ENCODE data around the gene CHAF1A.
A peak's percentile ranks its signal among the peaks of the same experiment; 100 is the strongest.

Gene CHAF1A

GRCh38 chr19:4385291-4386040, 17.0 kb upstream of the CHAF1A start:
- no peak for DNase-seq

- DNase-seq: no peak
Observed at GRCh38 chr19:4386041-4386782, 16.2 kb upstream of the CHAF1A start.

GRCh38 chr19:4388337-4389063, 13.9 kb upstream of the CHAF1A start:
- DNase-seq: no peak

- DNase-seq: no peak
Observed at GRCh38 chr19:4389064-4389375, 13.4 kb upstream of the CHAF1A start.

GRCh38 chr19:4389511-4390016, 12.9 kb upstream of the CHAF1A start:
- DNase-seq: no peak

- peak; percentile 37 for DNase-seq
Observed at GRCh38 chr19:4390017-4390566, 12.3 kb upstream of the CHAF1A start.

GRCh38 chr19:4390567-4391305, 11.7 kb upstream of the CHAF1A start:
- peak; percentile 34 for DNase-seq

- DNase-seq: no peak
Observed at GRCh38 chr19:4391306-4391693, 11.1 kb upstream of the CHAF1A start.

- no peak for DNase-seq
Observed at GRCh38 chr19:4391701-4392483, 10.5 kb upstream of the CHAF1A start.

- DNase-seq: peak; percentile 55
Observed at GRCh38 chr19:4393947-4394590, 8.4 kb upstream of the CHAF1A start.

- DNase-seq: no peak
Observed at GRCh38 chr19:4396949-4397783, 5.3 kb upstream of the CHAF1A start.

- DNase-seq: no peak
Observed at GRCh38 chr19:4399812-4400134, 2.7 kb upstream of the CHAF1A start.

- peak; percentile 90 for DNase-seq
Observed at GRCh38 chr19:4400135-4400936, 2.1 kb upstream of the CHAF1A start, which contains the start of gene SH3GL1. Gene SH3GL1 (minus strand): TSS chr19:4400547. CDS start chr19:4400368, 179 bp downstream.

- DNase-seq: no peak
Observed at GRCh38 chr19:4401769-4402170, 670 bp upstream of the CHAF1A start.

GRCh38 chr19:4403005-4403761, 743 bp downstream of the CHAF1A start:
- DNase-seq: no peak

GRCh38 chr19:4405977-4406376, 3.5 kb downstream of the CHAF1A start:
- DNase-seq: no peak

- no peak for DNase-seq
Observed at GRCh38 chr19:4406626-4407025, 4.2 kb downstream of the CHAF1A start.

GRCh38 chr19:4409123-4409933, 6.9 kb downstream of the CHAF1A start:
- DNase-seq: no peak

Data from fibroblast of skin of right quadriceps (primary cell).